ENCODE measurements around the gene SERPINE1. TPM values are rescaled to one million over a fixed set of nuclear protein-coding genes. Genes with fewer than 3 reads are reported as not detected.

Gene SERPINE1
- total RNA-seq, 1 experiment from 2014 or later, result 12.8 TPM

DNA sequence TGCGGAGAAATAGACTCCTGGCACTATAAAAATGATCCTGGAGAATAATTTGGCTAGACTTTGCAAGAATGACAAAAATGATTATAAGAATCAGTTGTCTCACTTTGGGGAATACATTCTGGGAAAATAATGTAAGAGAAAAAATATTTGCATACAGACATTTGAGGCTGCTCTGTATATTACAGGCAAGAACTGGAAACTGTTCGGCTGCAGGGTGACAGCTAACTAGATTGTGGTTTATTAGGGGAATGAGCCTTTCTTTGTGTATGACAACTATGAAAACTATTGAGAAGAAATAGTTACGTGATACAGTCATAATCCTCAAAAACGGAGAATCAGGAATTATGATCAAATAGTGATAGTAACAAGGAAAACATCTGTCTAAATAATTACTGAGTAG is 33.0 kb upstream of the SERPINE1 start:
- CTCF ChIA-PET, result interaction anchor here (1.3 to 1.7 kb wide), 2 partner anchors 16 to 189 kb away, joined by 5 read pairs; no protein-coding TSS in a partner anchor
- Histone ChIP-seq H2AFZ (ENCODE audit: low read depth, low read length, poor library complexity, severe bottlenecking) (no peak overlapping the region), H3K9me3 (ENCODE audit: control insufficient read depth in 1 of 2, insufficient read depth in 1 of 2, low read depth in 1 of 2, low read length in 2 of 2) (no peaks in the 10 kb centered on the region), H4K20me1 (ENCODE audit: insufficient read depth) (no peaks in the 10 kb centered on the region), H3K79me2 (ENCODE audit: insufficient read depth, low read length) (no peaks in the 10 kb centered on the region), H3K36me3 (ENCODE audit: control insufficient read depth in 1 of 2, insufficient read depth in 2 of 2, low read length in 2 of 2) (peaks cover 0 to 1% of the 10 kb centered on the region in 2 experiments; a peak in 1 of 4 replicates), H3K27ac (ENCODE audit: low read depth, low read length) (no peak overlapping the region), H3K27me3 (ENCODE audit: insufficient read depth, low read length) (no peaks in the 10 kb centered on the region), H3K4me2 (ENCODE audit: low read length) (peak overlapping the region; percentile 39), H3K9ac (ENCODE audit: low read length) (peak overlapping the region; percentile 11), H3K4me3 (replicated peaks in 1 of 2; ENCODE audit: low read depth in 1 of 2, low read length in 2 of 2) (no peak overlapping the region), H3K9me2 (ENCODE audit: insufficient read depth) (no peaks in the 10 kb centered on the region), H3K4me1 (ENCODE audit: control insufficient read depth in 1 of 2, insufficient read depth in 2 of 2, low read length in 2 of 2) (peaks cover 7 to 44% of the 10 kb centered on the region in 2 experiments)
- no peak for ATAC-seq
- no peak for DNase-seq (ENCODE audit: low read depth, low spot score)
- BruUV-seq (replicated peaks), result no TSS peak
- intact Hi-C loops (cut with micrococcal nuclease), result loop anchor here (1.0 kb wide), 1 partner anchor 44 kb away; no protein-coding TSS in a partner anchor
- POLR2A ChIA-PET, result no interaction called here
- RAD21 ChIA-PET (ENCODE audit: low non-redundant PET in 1 of 2, low total read pairs in 2 of 2, uncharacterized antibody in 2 of 2, unreplicated experiment in 2 of 2), result no interaction called here
- no peak for TF ChIP-seq EGR1 (IDR thresholded peaks at IDR 0.05; ENCODE audit: low read depth)
- no peak for TF ChIP-seq POLR2A (IDR thresholded peaks at IDR 0.05; ENCODE audit: borderline replicate concordance, extremely low read depth, insufficient read depth, insufficient read length)
- no peak for TF ChIP-seq ZFX (IDR thresholded peaks at IDR 0.05)
- TF ChIP-seq EZH2phosphoT487 (IDR thresholded peaks at IDR 0.05; ENCODE audit: borderline replicate concordance), result no peak
- TF ChIP-seq ELF1 (IDR thresholded peaks at IDR 0.05; ENCODE audit: borderline replicate concordance, low read depth), result no peak
- no peak for TF ChIP-seq CBX3 (IDR thresholded peaks at IDR 0.05; ENCODE audit: low read depth)
- no peak for TF ChIP-seq SIN3A (IDR thresholded peaks at IDR 0.05; ENCODE audit: low read depth)
- no peak for TF ChIP-seq RAD21 (IDR thresholded peaks at IDR 0.05; ENCODE audit: low read depth)

- ChIA-PET CTCF (interaction anchor here (0.8 to 2.0 kb wide), 12 partner anchors 9 to 219 kb away, joined by 3 to 14 read pairs (median 5); partner anchors contain the start of genes SERPINE1, SRRT and TRIM56), RAD21 (ENCODE audit: low non-redundant PET in 1 of 2, low total read pairs in 2 of 2, uncharacterized antibody in 2 of 2, unreplicated experiment in 2 of 2) (interaction anchor here in 1 of 2 experiments (0.6 kb wide), 2 partner anchors 29 to 374 kb away, joined by 4 to 5 read pairs; no protein-coding TSS in a partner anchor), POLR2A (interaction anchor here (0.7 to 1.4 kb wide), 4 partner anchors 23 to 65 kb away, joined by 3 to 4 read pairs (median 4); partner anchors contain the start of gene SERPINE1)
- Histone ChIP-seq H3K9me3 (ENCODE audit: control insufficient read depth in 1 of 2, insufficient read depth in 1 of 2, low read depth in 1 of 2, low read length in 2 of 2) (no peaks in the 10 kb centered on the region), H3K27ac (ENCODE audit: low read depth, low read length) (no peak overlapping the region), H3K27me3 (ENCODE audit: insufficient read depth, low read length) (no peaks in the 10 kb centered on the region), H4K20me1 (ENCODE audit: insufficient read depth) (no peaks in the 10 kb centered on the region), H3K4me3 (replicated peaks in 1 of 2; ENCODE audit: low read depth in 1 of 2, low read length in 2 of 2) (no peak overlapping the region), H3K9ac (ENCODE audit: low read length) (peak overlapping the region; percentile 11), H3K79me2 (ENCODE audit: insufficient read depth, low read length) (no peaks in the 10 kb centered on the region), H2AFZ (ENCODE audit: low read depth, low read length, poor library complexity, severe bottlenecking) (no peak overlapping the region), H3K9me2 (ENCODE audit: insufficient read depth) (no peaks in the 10 kb centered on the region), H3K4me2 (ENCODE audit: low read length) (peak overlapping the region; percentile 39), H3K4me1 (ENCODE audit: control insufficient read depth in 1 of 2, insufficient read depth in 2 of 2, low read length in 2 of 2) (peaks cover 11 to 49% of the 10 kb centered on the region in 2 experiments), H3K36me3 (ENCODE audit: control insufficient read depth in 1 of 2, insufficient read depth in 2 of 2, low read length in 2 of 2) (no peaks in the 10 kb centered on the region)
- no peak for DNase-seq (ENCODE audit: low read depth, low spot score)
- intact Hi-C loops (cut with micrococcal nuclease), result loop anchor here (1.0 kb wide), 1 partner anchor 44 kb away; no protein-coding TSS in a partner anchor
- ATAC-seq, result peak; percentile 62
- BruUV-seq (replicated peaks), result no TSS peak
- TF ChIP-seq, protein P1, sequence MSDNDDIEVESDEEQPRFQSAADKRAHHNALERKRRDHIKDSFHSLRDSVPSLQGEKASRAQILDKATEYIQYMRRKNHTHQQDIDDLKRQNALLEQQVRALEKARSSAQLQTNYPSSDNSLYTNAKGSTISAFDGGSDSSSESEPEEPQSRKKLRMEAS (IDR thresholded peaks at IDR 0.05), result no peak
- TF ChIP-seq CBX3 (IDR thresholded peaks at IDR 0.05; ENCODE audit: low read depth), result no peak
- TF ChIP-seq POLR2AphosphoS5 (IDR thresholded peaks at IDR 0.05; ENCODE audit: low read depth, low read length), result no peak
- no peak for TF ChIP-seq SRF (IDR thresholded peaks at IDR 0.05; ENCODE audit: low read depth)
- no peak for TF ChIP-seq EZH2 (IDR thresholded peaks at IDR 0.05)
- TF ChIP-seq, protein P2, sequence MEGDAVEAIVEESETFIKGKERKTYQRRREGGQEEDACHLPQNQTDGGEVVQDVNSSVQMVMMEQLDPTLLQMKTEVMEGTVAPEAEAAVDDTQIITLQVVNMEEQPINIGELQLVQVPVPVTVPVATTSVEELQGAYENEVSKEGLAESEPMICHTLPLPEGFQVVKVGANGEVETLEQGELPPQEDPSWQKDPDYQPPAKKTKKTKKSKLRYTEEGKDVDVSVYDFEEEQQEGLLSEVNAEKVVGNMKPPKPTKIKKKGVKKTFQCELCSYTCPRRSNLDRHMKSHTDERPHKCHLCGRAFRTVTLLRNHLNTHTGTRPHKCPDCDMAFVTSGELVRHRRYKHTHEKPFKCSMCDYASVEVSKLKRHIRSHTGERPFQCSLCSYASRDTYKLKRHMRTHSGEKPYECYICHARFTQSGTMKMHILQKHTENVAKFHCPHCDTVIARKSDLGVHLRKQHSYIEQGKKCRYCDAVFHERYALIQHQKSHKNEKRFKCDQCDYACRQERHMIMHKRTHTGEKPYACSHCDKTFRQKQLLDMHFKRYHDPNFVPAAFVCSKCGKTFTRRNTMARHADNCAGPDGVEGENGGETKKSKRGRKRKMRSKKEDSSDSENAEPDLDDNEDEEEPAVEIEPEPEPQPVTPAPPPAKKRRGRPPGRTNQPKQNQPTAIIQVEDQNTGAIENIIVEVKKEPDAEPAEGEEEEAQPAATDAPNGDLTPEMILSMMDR (IDR thresholded peaks at IDR 0.05 in 2 of 3, conservative IDR thresholded peaks at IDR 0.05 in 1 of 3; ENCODE audit: borderline replicate concordance in 1 of 3, insufficient read depth in 1 of 3, low read depth in 2 of 3, low read length in 2 of 3), result no peak
- TF ChIP-seq REST (IDR thresholded peaks at IDR 0.05; ENCODE audit: low read depth), result no peak
- no peak for TF ChIP-seq JUND (IDR thresholded peaks at IDR 0.05)
Measured at GRCh38 chr7:101094376-101094775, 32.5 kb upstream of the SERPINE1 start.
